ENCODE measurements around the gene CCDC188.

GRCh38 chr22:20181884-20182236 lies 31.0 kb upstream of the CCDC188 start:
- TF ChIP-seq CTCF (IDR thresholded peaks at IDR 0.05) (no peak), POLR2A (IDR thresholded peaks at IDR 0.05) (no peak)
